ENCODE results near the gene KCNIP4. TPM values are rescaled to one million over a fixed set of nuclear protein-coding genes. Genes with fewer than 3 reads are reported as not detected.

KCNIP4 gene
- total RNA-seq, 1 donor = not detected

- no peaks in the 10 kb centered on the region for H3K79me2 ChIP-seq (ENCODE audit: insufficient read depth, low read length)
- DNase-seq (ENCODE audit: insufficient read length, low spot score, missing footprints) = no peak
- H3K27ac ChIP-seq (ENCODE audit: low read depth, low read length) = no peak overlapping the region
- no peak overlapping the region for H3K4me2 ChIP-seq (ENCODE audit: insufficient read depth, low read length)
- H3K9me3 ChIP-seq (ENCODE audit: low read depth, low read length) = peaks cover 2% of the 10 kb centered on the region
- H3K4me1 ChIP-seq (ENCODE audit: insufficient read depth, low read length) = no peaks in the 10 kb centered on the region
- H3K4me3 ChIP-seq (ENCODE audit: insufficient read depth, low read length) = no peak overlapping the region
- no peaks in the 10 kb centered on the region for H3K27me3 ChIP-seq (ENCODE audit: insufficient read depth, low read length)
- no peak overlapping the region for H2AFZ ChIP-seq (ENCODE audit: low read length)
- no peak for TF ChIP-seq CTCF (IDR thresholded peaks at IDR 0.05; ENCODE audit: extremely low read depth, low read depth, low read length)
- no peaks in the 10 kb centered on the region for H3K36me3 ChIP-seq (ENCODE audit: insufficient read depth, low read length)
- H4K20me1 ChIP-seq (ENCODE audit: insufficient read depth, low read length) = no peaks in the 10 kb centered on the region
Observed at GRCh38 chr4:21554066-21554465, 394.5 kb downstream of the KCNIP4 start.

GRCh38 chr4:21552455-21552854 lies 396.1 kb downstream of the KCNIP4 start:
- Histone ChIP-seq H3K9me3 (ENCODE audit: low read depth, low read length) (peaks cover 2% of the 10 kb centered on the region), H3K27ac (ENCODE audit: low read depth, low read length) (no peak overlapping the region), H3K79me2 (ENCODE audit: insufficient read depth, low read length) (no peaks in the 10 kb centered on the region), H3K27me3 (ENCODE audit: insufficient read depth, low read length) (no peaks in the 10 kb centered on the region), H4K20me1 (ENCODE audit: insufficient read depth, low read length) (no peaks in the 10 kb centered on the region), H3K4me3 (ENCODE audit: insufficient read depth, low read length) (no peak overlapping the region), H3K4me1 (ENCODE audit: insufficient read depth, low read length) (no peaks in the 10 kb centered on the region), H3K4me2 (ENCODE audit: insufficient read depth, low read length) (no peak overlapping the region), H3K36me3 (ENCODE audit: insufficient read depth, low read length) (no peaks in the 10 kb centered on the region), H2AFZ (ENCODE audit: low read length) (no peak overlapping the region)
- no peak for DNase-seq (ENCODE audit: insufficient read length, low spot score, missing footprints)
- no peak for TF ChIP-seq CTCF (IDR thresholded peaks at IDR 0.05; ENCODE audit: extremely low read depth, low read depth, low read length)

GRCh38 chr4:21544955-21545354 lies 403.6 kb downstream of the KCNIP4 start:
- H3K27me3 ChIP-seq (ENCODE audit: insufficient read depth, low read length) = no peaks in the 10 kb centered on the region
- no peak overlapping the region for H2AFZ ChIP-seq (ENCODE audit: low read length)
- no peak for TF ChIP-seq CTCF (IDR thresholded peaks at IDR 0.05; ENCODE audit: extremely low read depth, low read depth, low read length)
- no peaks in the 10 kb centered on the region for H3K36me3 ChIP-seq (ENCODE audit: insufficient read depth, low read length)
- H3K4me1 ChIP-seq (ENCODE audit: insufficient read depth, low read length) = no peaks in the 10 kb centered on the region
- no peak overlapping the region for H3K27ac ChIP-seq (ENCODE audit: low read depth, low read length)
- H3K9me3 ChIP-seq (ENCODE audit: low read depth, low read length) = no peaks in the 10 kb centered on the region
- H3K4me3 ChIP-seq (ENCODE audit: insufficient read depth, low read length) = no peak overlapping the region
- H3K79me2 ChIP-seq (ENCODE audit: insufficient read depth, low read length) = no peaks in the 10 kb centered on the region
- no peaks in the 10 kb centered on the region for H4K20me1 ChIP-seq (ENCODE audit: insufficient read depth, low read length)
- no peak for DNase-seq (ENCODE audit: insufficient read length, low spot score, missing footprints)
- H3K4me2 ChIP-seq (ENCODE audit: insufficient read depth, low read length) = no peak overlapping the region

GRCh38 chr4:21544415-21544814 lies 404.2 kb downstream of the KCNIP4 start:
- no peaks in the 10 kb centered on the region for H3K36me3 ChIP-seq (ENCODE audit: insufficient read depth, low read length)
- H3K79me2 ChIP-seq (ENCODE audit: insufficient read depth, low read length) = no peaks in the 10 kb centered on the region
- no peak overlapping the region for H3K4me3 ChIP-seq (ENCODE audit: insufficient read depth, low read length)
- no peak overlapping the region for H2AFZ ChIP-seq (ENCODE audit: low read length)
- no peak overlapping the region for H3K4me2 ChIP-seq (ENCODE audit: insufficient read depth, low read length)
- no peaks in the 10 kb centered on the region for H3K27me3 ChIP-seq (ENCODE audit: insufficient read depth, low read length)
- H3K4me1 ChIP-seq (ENCODE audit: insufficient read depth, low read length) = no peaks in the 10 kb centered on the region
- H3K9me3 ChIP-seq (ENCODE audit: low read depth, low read length) = no peaks in the 10 kb centered on the region
- no peak for DNase-seq (ENCODE audit: insufficient read length, low spot score, missing footprints)
- no peaks in the 10 kb centered on the region for H4K20me1 ChIP-seq (ENCODE audit: insufficient read depth, low read length)
- TF ChIP-seq CTCF (IDR thresholded peaks at IDR 0.05; ENCODE audit: extremely low read depth, low read depth, low read length) = no peak
- H3K27ac ChIP-seq (ENCODE audit: low read depth, low read length) = no peak overlapping the region
